CD4-positive, alpha-beta T cell treated with Interleukin-17A for 1 hour (primary cell): ENCODE data around the gene SNX21.
A peak's percentile ranks its signal among the peaks of the same experiment; 100 is the strongest.
"Not testable (repeated sequence)": the region's sequence is repeated elsewhere in the genome, so short reads cannot be mapped to it uniquely, and the experiment has no call there.

ENCODE experiments used
- DNase-seq: peaks from one replicate; pipeline ENCODE4 v3.0.0-alpha.2; 2020

The SNX21 gene

GRCh38 chr20:45833030-45833882 is at the start of gene SNX21:
Gene SNX21 (plus strand): TSS chr20:45833799. CDS start chr20:45833920, 121 bp downstream.
- no peak for DNase-seq

DNA sequence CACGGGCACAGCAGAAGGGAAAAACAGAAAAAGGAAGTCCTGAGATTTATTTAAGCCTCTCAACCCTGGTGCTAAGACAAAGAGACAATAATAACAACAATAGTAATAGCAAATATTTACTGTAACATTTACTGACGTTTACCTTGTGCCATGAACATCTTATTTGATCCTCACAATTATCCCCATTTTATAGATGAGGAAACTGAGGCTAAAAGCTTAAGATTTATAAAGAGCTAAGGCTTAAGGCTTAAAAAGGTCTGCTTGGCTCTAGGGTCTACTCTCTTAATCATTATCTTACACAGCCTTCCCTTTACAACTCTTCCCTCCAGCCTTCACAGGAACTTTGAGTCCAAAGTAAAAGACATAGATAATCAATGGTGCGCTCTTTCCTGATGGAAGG is 45.2 kb upstream of the SNX21 start:
- no peak for DNase-seq

DNA sequence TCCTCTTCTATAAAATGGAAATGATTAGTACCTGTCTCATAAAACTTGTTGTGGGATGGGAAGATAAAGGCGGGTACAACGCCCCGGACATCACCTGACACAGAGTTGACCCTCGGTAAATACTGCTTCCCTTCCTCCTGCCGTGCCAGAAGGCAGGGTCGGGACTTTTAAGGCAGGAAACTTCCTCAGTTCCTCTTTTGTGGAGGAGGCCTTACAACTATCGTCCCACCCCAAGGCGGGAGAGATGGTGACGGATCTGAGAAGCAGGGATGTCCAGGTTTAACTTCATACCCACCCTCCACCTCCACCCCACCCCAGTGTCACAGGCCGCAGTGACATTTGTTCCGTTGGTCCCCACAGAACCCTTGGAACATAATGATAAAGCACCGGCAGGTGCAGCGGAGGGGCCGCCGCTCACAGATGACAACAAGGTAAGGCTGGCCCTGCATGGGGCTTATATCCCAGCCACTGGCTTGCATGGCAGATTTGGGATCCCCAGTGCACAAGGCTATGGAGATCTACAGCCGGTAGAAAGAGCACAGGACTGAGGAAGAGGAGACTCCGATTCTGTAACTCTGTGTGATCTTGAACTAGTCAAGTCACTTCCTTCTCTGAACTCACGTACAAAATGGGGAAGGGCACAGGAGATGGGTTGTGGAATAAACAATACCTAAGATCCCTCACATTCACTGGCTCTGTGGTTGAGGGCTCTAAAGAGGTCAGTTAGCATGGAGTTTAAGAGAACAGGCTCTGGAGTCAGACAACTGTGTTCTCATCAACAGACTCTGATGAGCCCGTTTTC is 41.1 kb upstream of the SNX21 start:
- DNase-seq, result peak; percentile 7

DNA sequence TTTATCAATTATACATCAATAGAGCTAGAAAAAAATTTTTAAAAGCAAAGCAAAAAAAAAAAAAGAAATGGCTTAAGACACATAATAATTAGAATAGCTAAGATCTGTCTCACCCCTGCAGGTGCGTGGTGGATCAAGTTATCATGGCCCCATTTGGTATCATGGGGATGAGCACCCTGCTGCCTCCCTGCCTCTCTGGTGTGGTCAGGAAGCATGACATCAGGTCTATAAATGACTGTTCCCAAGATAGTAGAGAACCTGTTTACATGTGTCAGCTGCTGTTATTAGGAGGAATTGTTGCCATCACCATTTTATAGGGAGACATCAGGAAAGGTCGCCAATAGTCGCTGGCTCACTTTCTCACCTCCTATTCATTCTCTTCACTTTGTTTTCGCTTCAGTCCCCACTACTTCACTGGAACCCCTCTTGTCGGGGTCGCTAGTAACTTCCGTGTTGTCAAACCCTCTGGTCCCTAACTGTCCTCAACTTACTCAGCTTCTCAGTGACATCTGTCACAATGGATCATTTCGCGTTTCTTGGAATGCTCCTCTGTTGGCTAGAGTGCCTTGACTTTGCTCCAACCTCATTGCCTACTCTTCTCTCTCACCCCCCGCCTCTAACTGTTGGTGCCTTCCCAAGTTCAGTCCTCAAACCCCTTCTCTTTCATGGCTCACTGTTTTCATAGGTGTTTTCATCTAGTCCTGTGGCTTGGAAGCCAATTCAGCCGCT is 37.1 kb upstream of the SNX21 start:
- no peak for DNase-seq

GRCh38 chr20:45797510-45797909 is 36.1 kb upstream of the SNX21 start:
- not testable (repeated sequence) for DNase-seq

GRCh38 chr20:45797955-45798354 is 35.6 kb upstream of the SNX21 start:
- not testable (repeated sequence) for DNase-seq

DNA sequence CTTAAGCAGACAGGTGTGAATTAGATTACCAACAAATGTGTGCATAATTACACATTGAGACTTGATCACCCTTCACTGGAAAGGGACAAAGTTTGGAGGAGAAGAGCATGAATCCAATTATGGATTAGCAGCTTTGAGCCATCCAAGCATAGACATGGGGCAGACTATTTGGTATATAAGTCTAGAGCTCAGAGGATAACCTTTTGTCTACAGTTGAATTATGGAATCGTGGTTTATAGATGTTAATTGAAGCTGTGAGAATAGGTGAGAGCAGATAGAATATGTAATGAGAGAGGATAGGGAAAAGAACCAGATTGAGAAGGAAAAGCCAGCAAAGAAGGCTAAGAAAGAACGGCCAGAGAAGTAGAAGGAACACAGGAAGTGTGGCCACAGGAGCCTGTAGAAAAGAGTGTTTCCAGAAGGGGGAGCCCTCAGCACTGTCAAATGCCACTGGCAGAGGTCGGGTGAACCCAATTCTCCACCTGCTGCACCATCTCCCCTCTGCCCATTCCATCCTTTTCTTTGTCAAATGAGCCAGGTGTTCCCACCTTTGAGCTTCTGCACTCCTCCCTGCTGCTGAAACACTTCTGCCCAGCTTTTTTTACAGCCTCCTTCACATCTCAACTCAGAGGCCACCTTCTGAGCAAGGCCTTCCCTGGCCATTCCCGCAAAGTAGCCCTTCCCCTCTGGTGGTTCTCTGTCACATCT is 34.5 kb upstream of the SNX21 start:
- DNase-seq, result peak; percentile 76

GRCh38 chr20:45801851-45802250 is 31.7 kb upstream of the SNX21 start:
- DNase-seq, result no peak

DNA sequence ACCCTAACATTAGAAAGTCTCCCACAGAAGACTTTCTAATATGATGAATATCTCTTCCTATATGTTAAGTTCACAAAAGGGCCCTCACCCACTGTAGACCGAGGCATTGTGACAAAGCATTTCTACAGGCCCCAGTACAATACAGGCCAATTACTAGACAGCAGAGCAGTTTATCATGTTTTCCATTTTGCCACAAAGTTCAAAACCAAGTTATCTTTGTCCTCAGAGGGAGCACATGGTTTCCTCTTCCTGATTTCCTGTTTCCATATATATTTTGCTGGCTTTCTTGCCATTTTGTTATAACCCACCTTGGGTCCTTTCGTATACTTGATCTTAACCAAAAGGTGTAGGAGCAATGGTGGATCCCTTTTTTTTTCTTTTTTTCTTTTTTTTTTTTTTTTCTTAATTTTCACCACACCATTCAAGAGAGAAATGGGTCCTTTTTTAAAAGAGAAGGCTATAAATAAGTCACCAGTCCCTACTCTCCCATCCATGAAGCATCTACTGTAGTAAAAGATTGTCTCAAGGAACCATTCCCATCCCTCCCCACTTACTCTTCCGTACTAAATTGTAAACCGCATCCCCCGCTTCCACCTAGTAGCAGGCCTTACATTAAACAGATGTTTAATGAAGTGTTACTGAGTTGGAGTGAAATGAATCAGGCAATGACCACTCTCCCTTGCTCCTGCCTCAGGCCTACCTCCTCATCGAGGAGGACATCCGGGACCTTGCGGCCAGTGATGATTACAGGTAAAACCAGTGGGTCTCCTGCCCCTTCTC is 23.2 kb upstream of the SNX21 start:
- DNase-seq, result no peak

DNA sequence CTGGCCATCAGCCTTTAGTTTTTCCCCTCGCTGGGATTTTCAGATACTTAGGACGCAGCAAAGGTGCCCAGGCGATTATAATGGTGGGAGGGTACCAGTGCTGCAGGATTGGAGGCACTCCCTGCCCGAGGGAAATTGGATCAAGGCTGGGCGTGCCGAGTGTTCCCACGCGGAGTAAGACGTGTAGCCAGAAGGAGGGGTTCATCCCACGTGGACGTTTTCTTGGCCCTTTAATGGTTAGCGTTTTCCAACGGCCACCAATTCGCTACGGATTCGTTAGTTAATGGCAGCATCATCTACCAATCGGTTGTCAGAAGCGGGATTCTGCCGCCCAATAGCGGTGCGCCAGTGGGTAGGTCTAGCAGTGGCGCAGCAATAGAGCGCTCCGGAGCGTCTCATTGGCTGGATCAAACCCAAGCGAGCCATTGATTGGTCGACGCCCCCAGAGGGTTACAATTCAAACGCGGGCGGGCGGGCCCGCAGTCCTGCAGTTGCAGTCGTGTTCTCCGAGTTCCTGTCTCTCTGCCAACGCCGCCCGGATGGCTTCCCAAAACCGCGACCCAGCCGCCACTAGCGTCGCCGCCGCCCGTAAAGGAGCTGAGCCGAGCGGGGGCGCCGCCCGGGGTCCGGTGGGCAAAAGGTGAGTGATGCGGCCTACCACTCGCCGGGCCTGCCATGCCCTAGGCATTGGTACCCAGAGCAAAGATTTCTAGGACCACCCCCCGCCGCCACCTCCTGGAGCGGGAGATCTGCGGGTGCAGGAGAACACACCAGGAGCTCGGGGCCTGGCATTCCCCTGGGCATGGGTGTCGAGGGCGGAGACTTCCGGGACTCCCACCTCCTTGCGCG is 21.2 kb upstream of the SNX21 start, which contains the start of gene UBE2C:
TSS of gene UBE2C (plus strand) at position 488 of the 849 bp plus-strand sequence. CDS start at position 540, 52 bp downstream.
- DNase-seq, result peak; percentile 98

DNA sequence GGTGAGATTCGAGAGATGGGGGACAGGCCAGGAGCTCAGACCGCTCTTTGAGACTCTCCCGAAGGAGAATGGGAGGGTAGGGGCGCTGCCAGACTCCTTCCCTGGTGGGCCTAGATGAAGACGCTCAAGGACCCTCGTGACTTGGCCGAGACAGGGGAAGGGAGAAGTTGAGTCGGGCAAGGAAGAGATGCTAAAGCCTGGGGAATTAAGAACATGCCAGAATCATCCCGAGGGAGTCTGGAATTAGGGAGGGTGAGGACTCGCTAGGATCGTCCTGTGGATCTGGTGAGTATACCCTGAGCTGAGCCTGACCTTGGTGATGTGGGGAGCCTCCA is 20.6 kb upstream of the SNX21 start:
- no peak for DNase-seq

DNA sequence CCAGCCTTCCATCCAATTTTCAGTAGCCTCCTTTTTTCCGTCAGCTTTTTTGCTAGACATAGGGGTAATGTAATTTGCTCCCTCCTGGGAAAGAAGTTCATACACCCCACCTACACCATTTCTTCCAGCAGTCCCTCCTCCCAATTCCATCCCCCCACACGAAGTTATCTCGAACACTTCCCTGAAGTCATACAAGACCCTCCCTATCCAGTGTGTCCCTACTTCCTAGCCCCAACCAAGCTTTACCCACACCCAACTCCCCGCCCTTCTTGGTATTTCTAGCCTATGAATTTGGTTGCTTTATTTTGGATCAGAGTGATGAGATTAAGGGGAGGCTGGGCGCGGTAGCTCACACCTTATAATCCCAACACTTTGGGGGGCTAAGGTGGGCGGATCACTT is 20.1 kb upstream of the SNX21 start:
- no peak for DNase-seq

DNA sequence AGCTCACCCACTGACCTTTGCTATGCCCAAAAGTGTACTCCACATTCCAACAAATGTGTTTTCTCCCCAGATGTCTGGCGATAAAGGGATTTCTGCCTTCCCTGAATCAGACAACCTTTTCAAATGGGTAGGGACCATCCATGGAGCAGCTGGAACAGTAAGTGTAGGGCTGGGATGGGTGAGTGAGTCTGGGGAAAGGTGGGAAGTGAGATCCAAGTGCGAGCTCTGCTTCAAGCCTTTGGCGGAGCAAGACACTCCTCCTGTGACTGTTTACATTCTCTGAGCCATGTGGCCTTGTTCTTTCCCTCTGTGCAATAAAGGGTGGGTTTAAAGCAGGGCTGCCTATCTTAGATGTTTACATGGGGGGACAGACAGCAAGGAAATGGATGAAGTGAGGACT is 19.3 kb upstream of the SNX21 start:
- DNase-seq, result no peak

DNA sequence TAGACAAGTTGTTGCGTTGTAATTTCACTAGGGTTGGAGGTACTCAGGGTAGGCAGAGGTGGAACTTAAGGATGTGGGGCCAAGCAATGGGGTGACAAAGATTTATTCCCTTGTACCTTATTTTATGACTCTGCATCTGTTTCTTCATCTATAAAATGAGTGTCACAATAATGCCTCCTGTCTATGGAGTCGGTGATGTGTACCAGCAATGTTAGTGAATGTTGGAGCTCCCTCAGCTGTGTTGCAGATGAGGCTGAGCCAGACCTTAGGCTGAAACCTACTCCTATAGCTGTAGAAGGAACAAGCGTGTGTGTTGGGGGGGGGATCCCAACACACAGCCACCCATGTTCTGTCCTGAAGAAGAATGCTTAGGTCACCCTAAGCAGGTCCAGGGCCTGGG is 16.6 kb upstream of the SNX21 start:
- no peak for DNase-seq

DNA sequence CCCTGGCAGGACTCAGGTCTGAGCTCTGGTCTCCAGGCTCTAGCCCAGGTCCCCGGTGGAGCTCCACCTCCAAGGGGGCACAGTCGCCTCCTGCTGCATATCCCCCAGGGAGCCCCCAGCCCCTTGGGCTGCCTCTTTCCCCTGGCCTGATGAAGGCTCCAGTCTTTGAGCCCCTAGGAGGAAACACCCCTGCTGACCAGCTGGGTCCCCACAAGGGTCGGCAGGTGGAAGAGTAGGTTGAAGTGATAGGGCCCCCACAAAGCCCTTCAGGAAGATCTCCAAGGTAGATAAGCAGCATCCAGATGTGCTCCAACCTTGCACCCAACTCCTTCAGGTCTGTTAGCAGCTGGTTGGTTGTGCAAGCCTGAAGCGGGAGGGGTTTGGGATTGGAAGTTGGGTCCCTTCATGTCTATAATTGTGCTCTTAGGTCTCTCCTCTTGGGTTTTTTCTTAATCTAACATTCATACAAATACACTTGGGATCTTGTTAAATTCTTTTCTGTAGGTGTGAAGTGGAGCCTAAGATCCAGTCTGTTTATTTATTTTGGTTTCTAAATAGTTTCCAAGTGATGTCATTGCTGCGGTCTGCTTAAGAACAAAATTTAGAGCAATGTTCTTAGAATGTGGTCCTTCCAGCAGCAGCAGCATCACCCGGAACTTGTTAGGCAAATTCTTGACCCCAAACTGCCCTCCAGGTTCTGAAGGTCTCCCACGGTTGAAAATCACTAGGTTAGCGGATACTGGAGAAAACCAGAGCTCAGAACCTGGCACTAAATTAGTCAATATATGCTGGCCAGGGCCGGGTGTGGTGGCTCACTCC is 16.0 kb upstream of the SNX21 start:
- no peak for DNase-seq

GRCh38 chr20:45818239-45818638 is 15.4 kb upstream of the SNX21 start:
- no peak for DNase-seq

GRCh38 chr20:45819466-45819865 is 14.1 kb upstream of the SNX21 start:
- DNase-seq, result no peak

- DNase-seq, result no peak
These were observed 11.7 kb upstream of the SNX21 start for GRCh38 chr20:45821947-45822346.

- no peak for DNase-seq
These were observed 10.7 kb upstream of the SNX21 start for GRCh38 chr20:45822857-45823256.
